ENCODE results near the gene HES7. TPM values are rescaled to one million over a fixed set of nuclear protein-coding genes. Genes with fewer than 3 reads are reported as not detected.

HES7 gene
- total RNA-seq, 1 experiment from 2014 or later = 0.28 TPM

DNA sequence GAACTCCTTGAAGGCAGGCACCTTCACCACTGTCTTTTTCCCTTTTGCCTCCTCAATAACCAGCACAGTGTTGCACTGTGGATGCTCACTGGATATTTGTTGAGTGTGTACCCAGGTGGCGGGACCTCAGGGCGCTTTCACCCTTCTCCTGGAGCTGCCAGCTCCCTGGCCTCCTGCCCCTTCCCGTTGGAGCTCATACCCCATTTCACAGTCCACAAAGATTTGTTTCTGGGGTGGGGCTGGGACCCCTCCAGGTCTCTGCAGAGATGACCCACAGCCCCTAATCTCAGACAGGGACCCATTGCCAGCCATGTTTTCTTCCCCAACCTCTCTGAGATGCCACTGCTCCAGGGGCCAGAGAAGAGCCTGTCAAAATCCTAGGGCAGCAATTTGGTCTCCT, 48.8 kb downstream of the HES7 start:
- TF ChIP-seq, protein P1, sequence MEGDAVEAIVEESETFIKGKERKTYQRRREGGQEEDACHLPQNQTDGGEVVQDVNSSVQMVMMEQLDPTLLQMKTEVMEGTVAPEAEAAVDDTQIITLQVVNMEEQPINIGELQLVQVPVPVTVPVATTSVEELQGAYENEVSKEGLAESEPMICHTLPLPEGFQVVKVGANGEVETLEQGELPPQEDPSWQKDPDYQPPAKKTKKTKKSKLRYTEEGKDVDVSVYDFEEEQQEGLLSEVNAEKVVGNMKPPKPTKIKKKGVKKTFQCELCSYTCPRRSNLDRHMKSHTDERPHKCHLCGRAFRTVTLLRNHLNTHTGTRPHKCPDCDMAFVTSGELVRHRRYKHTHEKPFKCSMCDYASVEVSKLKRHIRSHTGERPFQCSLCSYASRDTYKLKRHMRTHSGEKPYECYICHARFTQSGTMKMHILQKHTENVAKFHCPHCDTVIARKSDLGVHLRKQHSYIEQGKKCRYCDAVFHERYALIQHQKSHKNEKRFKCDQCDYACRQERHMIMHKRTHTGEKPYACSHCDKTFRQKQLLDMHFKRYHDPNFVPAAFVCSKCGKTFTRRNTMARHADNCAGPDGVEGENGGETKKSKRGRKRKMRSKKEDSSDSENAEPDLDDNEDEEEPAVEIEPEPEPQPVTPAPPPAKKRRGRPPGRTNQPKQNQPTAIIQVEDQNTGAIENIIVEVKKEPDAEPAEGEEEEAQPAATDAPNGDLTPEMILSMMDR (IDR thresholded peaks at IDR 0.05; ENCODE audit: unreplicated experiment) = no peak
- H3K27ac Mint-ChIP-seq (ENCODE audit: unreplicated experiment) = no peak overlapping the region
- CTCF ChIA-PET = no interaction called here
- H3K4me1 Mint-ChIP-seq (ENCODE audit: low read depth, unreplicated experiment) = peaks cover 16% of the 10 kb centered on the region
- BruUV-seq (replicated peaks) = no TSS peak
- DNase-seq = no peak
- H3K9me3 Mint-ChIP-seq (ENCODE audit: low read depth, unreplicated experiment) = no peaks in the 10 kb centered on the region
- H3K36me3 Mint-ChIP-seq (ENCODE audit: insufficient read depth, unreplicated experiment) = no peaks in the 10 kb centered on the region
- peaks cover 53% of the 10 kb centered on the region for H3K27me3 Mint-ChIP-seq (ENCODE audit: unreplicated experiment)
- intact Hi-C loops (cut with micrococcal nuclease; ENCODE audit: unreplicated experiment) = no loop called here
- no peak overlapping the region for H3K4me3 Mint-ChIP-seq (ENCODE audit: low read depth, unreplicated experiment)

DNA sequence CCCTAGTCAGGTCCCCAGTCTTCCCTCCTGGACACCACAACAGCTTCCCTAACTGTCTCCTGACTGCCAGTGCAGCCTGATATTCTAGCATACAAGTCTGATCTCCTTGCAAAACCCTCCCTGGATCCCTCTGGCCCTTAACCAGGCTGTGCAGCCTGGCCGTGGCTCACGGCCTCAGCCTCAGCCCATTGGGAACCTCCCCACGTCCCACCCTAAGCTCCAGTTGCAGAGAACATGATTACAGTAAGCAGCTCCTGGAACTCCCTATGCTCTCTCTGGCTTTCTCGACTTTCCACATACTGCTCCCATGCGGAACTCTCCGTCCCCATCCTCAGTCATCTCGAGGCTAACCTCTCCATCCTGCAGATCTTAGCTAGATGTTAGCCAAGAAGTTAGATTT, 49.4 kb downstream of the HES7 start:
- Mint-ChIP-seq H3K27me3 (ENCODE audit: unreplicated experiment) (peaks cover 53% of the 10 kb centered on the region), H3K4me3 (ENCODE audit: low read depth, unreplicated experiment) (no peak overlapping the region), H3K4me1 (ENCODE audit: low read depth, unreplicated experiment) (peaks cover 21% of the 10 kb centered on the region), H3K36me3 (ENCODE audit: insufficient read depth, unreplicated experiment) (no peaks in the 10 kb centered on the region), H3K9me3 (ENCODE audit: low read depth, unreplicated experiment) (no peaks in the 10 kb centered on the region), H3K27ac (ENCODE audit: unreplicated experiment) (no peak overlapping the region)
- intact Hi-C loops (cut with micrococcal nuclease; ENCODE audit: unreplicated experiment) = no loop called here
- no TSS peak for BruUV-seq (replicated peaks)
- TF ChIP-seq, protein P1 (IDR thresholded peaks at IDR 0.05; ENCODE audit: unreplicated experiment) = no peak
- CTCF ChIA-PET = interaction anchor here (0.6 to 1.6 kb wide), 6 partner anchors 12 to 214 kb away, joined by 3 to 12 read pairs (median 10); partner anchors contain the start of genes ALOXE3 and RANGRF
- no peak for DNase-seq

DNA sequence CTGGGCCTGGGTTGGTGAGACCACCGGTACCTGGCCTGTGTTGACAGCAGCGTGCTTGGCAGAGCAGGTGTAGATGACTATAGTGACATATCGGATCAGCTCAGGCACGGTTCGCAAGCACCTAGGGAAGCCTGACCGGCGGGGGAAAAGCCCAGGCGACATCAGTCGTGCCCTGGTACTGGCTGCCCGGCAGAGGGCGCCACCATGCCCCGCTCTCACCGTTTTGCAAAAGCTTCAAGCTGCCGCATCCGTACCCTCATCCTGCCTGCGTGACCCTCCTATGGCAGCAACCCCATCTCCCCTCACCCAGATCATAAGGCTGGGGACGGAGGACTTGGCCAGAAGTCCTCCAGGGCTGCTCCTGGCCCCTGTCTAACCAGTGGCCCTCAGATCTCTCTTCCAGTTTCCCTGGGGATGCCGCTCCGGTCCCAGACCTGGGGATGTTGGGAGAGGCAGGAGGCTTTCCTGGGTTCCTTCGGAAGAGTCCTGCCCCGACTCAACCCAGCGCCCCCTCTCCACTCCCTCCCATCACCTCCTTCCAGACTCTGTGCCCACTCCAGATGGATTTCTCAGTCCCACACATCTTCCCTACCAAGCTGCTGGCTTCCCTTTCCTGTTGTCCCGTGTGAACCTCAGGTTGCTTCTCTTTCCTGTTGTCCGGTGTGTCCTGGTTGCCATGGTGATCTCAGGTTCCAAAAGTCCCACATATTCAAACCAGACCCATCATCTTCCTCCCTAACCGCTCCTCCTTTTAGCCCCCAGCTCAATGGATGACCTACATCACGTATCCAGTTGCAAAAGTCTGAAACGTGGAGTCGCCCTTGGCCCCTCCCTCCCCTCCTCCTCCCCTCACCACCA, 50.0 kb downstream of the HES7 start:
- Mint-ChIP-seq H3K27ac (ENCODE audit: unreplicated experiment) (no peak overlapping the region), H3K9me3 (ENCODE audit: low read depth, unreplicated experiment) (no peaks in the 10 kb centered on the region), H3K27me3 (ENCODE audit: unreplicated experiment) (peaks cover 53% of the 10 kb centered on the region), H3K36me3 (ENCODE audit: insufficient read depth, unreplicated experiment) (peaks cover 4% of the 10 kb centered on the region), H3K4me3 (ENCODE audit: low read depth, unreplicated experiment) (no peak overlapping the region), H3K4me1 (ENCODE audit: low read depth, unreplicated experiment) (peaks cover 28% of the 10 kb centered on the region)
- intact Hi-C loops (cut with micrococcal nuclease; ENCODE audit: unreplicated experiment) = no loop called here
- CTCF ChIA-PET = interaction anchor here (0.6 to 1.6 kb wide), 8 partner anchors 11 to 215 kb away, joined by 3 to 12 read pairs (median 10); partner anchors contain the start of genes ALOXE3 and RANGRF
- no TSS peak for BruUV-seq (replicated peaks)
- peak; percentile 78 for DNase-seq
- TF ChIP-seq, protein P1 (IDR thresholded peaks at IDR 0.05; ENCODE audit: unreplicated experiment) = peak; percentile 60

DNA sequence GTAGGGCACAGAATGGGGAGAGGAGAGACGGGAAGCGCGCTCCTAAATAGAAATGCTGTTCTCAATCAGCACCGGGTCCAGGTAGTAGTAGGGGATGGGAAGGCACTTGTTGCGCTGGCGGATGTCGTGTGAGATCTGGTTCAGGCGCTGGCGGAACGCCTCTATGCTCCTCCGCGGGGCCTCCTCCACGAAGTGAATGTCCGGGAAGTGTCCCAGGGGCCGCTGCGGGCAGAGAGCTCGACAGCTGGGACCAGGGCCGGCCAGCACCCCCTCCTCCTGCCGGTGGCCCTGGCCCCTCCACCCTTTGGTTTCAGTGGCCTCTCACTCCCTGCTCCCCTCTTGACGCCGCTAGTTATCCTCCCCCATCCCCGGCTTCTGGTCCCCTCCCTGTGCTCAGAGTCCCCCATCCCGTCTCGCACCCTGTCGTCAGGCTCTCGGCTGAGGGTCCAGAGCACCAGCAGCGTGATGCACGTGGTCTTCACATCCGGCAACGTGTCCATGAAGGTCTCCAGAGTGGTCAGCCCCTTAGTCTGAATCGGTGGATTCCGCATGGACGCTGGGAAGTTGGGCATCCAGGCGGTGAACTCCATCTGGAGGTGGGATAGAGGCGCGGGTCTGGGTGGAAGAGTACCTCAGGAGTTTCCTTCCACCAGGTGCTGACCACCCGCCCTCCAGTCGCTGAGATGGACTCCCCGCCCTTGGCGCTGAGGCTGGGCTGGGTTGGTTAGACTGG, 51.0 kb downstream of the HES7 start:
- no peak overlapping the region for H3K27ac Mint-ChIP-seq (ENCODE audit: unreplicated experiment)

More for the DNA sequence above, 51.0 kb downstream of the HES7 start:
- peaks cover 53% of the 10 kb centered on the region for H3K27me3 Mint-ChIP-seq (ENCODE audit: unreplicated experiment)
- peaks cover 4% of the 10 kb centered on the region for H3K36me3 Mint-ChIP-seq (ENCODE audit: insufficient read depth, unreplicated experiment)
- DNase-seq = no peak
- H3K4me1 Mint-ChIP-seq (ENCODE audit: low read depth, unreplicated experiment) = peaks cover 38% of the 10 kb centered on the region
- no peaks in the 10 kb centered on the region for H3K9me3 Mint-ChIP-seq (ENCODE audit: low read depth, unreplicated experiment)
- TF ChIP-seq, protein P1 (IDR thresholded peaks at IDR 0.05; ENCODE audit: unreplicated experiment) = no peak
- CTCF ChIA-PET = interaction anchor here (0.9 to 1.6 kb wide), 7 partner anchors 10 to 65 kb away, joined by 3 to 12 read pairs (median 10); partner anchors contain the start of gene ALOXE3
- intact Hi-C loops (cut with micrococcal nuclease; ENCODE audit: unreplicated experiment) = no loop called here
- no peak overlapping the region for H3K4me3 Mint-ChIP-seq (ENCODE audit: low read depth, unreplicated experiment)
- no TSS peak for BruUV-seq (replicated peaks)

Measured in Calu3 (cell line).